HPDE6-E6E7 (cell line): ENCODE results near the gene RGL3.
"Not testable (repeated sequence)": the region's sequence is repeated elsewhere in the genome, so short reads cannot be mapped to it uniquely, and the experiment has no call there.

Experiments
- DNase-seq: peaks from one replicate; pipeline ENCODE4 v3.0.0; 2011; ENCODE audit warnings: missing footprints; ENCODE audit errors: extremely low spot score

Gene RGL3

GRCh38 chr19:11421371-11422098 lies 2.4 kb upstream of the RGL3 start:
- no peak for DNase-seq

GRCh38 chr19:11420429-11421370 lies 1.6 kb upstream of the RGL3 start:
- no peak for DNase-seq

- no peak for DNase-seq
Observed at GRCh38 chr19:11418094-11418548, 993 bp downstream of the RGL3 start.

DNA sequence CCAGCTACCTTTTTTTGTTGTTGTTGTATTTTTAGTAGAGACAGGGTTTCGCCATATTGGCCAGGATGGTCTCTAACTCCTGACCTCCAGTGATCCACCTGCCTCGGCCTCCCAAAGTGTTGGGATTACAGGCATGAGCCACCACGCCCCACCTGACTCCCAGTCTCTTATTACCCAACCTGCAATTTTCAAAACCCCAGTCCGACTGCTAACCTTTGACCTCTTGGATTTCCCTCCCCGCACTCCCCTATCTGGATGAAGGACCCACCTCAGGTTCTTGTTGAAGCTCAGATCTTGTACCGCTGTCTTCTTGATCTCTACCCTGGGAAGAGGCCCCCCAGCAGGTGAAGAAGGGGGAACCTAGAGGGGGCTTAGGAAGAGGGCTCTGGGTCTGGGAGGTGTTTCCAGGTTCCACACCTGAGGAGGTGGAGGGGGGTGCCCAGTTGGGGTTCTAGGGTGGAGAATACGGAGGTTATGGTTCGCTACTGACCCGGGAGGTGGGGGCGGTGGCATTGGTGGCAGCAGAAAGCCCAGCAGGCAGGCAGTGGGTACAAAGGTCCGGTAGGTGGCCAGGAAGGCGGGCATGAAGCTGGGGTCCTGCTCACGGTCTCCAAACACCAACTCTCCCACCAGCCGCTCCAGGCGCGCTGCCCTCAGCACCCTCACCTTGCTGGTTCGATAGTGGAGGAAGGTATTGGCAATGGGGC lies 2.6 kb downstream of the RGL3 start:
- DNase-seq: no peak

GRCh38 chr19:11414544-11414943 lies 4.6 kb downstream of the RGL3 start:
- no peak for DNase-seq

GRCh38 chr19:11410682-11411081 lies 8.4 kb downstream of the RGL3 start:
- no peak for DNase-seq

DNA sequence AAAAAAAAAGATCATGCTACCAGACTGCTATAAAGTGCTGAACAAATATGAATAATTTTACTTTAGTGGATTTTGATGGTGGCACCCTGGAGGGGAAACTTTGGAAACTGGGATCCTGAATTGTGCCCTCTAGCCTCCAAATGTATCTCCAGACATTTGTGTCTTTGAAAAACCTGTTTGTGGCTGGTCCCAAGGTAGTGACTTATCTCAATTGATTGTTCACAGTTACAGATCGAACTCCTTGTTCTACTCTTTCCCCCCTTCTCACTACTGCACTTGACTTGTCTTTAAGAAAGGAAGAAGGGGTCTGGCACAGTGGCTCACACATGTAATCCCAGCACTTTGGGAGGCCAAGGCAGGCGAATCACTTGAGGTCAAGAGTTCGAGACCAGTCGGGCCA lies 10.5 kb downstream of the RGL3 start:
- DNase-seq: no peak

DNA sequence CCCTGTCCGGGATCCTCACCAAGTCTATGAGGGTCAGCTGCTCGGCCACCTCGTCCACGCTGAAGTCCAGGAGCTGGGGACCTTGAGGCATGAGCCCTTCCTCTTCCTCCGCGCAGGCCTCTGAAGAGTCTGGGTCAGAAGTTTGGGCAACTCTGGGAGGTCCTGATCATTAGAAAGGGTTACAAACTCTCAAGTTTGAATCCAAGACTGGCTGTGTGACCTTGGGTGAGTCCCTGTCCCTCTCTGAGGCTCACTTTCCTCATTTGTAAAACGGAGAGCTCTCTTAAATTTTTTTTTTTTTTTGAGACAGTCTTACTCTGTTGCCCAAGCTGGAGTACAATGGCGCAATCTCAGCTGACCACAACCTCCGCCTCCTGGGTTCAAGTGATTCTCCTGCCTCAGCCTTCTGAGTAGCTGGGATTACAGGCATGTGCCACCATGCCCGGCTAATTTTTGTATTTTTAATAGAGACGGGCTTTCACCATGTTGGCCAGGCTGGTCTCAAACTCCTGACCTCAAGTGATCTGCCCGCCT lies 12.3 kb downstream of the RGL3 start:
- not testable (repeated sequence) for DNase-seq

DNA sequence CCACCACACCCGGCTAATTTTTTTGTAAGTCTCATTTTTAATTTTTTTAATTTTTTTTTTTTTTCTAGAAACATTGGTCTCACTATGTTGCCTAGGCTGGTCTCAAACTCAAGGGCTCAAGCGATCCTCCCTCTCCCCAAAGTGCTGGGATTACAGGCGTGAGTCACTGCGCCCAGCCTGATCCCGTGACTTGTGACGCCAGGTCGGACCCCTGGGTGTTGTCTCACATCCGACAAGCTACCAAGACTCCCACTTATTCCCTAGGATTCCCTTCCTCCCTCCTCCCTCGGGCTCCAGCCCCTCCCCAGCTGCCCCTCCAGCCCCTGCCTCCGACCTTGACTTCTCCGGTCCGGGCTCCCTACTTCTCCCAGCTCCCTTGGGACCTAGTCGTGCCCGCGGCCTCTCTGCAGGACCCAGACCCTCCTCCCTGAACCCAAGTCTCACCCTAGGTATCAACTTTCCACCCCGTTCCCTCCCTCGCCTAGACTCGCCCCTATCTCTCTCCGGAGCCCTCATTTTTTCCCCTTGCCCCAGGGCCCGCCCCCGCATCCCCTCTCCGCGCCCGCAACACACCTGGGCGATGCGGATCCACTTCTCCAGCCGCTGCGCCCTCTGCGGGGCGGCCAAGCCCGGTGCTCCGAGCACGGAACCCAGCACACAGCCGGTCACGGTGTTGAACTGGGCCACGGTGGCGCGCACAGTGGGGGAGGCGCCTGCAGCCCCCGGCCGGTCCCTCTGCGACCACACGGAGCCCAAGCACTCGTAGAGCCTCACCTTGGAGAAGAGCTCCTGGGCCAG lies 13.1 kb downstream of the RGL3 start:
- DNase-seq: no peak

DNA sequence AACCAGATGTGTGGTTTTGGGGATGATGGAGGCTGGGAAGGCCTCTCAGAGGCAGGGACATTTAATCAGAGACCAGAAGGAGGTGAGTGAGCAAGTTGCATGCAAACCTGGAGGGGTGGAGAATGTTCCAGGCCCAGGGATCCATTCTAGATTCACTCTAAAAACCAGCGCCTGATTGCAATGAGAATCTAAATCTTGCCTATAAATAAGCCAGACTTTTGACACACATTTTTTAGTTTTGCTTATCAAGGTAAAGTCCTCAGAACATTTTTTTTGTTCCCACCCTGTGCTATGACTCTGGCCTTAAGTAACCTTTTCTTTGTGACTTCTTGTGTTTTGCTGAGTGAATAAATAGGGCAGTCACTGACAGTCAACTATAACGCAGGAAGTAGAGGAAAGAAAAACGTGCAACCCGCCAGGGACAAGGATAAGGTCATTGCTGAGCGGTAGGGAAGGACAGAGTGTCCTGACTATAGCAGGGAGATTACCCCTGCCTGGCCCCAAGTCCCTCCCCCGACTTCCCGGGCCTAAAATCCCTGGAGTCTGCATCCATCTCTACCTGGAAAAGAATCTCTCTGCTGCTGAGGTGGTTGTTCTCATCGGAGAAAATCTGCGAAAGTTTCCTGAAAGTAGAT lies 14.4 kb downstream of the RGL3 start:
- DNase-seq: no peak

- no peak for DNase-seq
Observed at GRCh38 chr19:11401808-11402543, 17.1 kb downstream of the RGL3 start.

DNA sequence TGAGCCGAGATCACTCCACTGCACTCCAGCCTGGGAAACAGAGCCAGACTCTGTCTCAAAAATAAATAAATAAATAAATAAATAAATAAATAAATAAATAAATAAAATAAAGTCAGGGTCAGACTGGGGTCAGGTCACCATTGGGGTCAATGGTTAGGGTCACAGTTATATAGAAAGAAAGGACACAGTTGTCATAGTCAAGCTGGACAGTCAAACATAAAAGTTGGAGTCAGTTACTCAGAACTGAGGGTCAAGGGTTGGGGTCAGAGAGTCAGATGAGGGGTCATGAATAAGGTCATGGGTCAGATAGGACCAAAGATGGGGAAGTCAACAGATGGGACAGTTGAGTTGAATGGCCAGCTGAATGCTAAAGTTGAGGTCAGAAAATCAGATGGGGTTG lies 18.3 kb downstream of the RGL3 start:
- no peak for DNase-seq

- no peak for DNase-seq
Observed at GRCh38 chr19:11399667-11400066, 19.4 kb downstream of the RGL3 start.

GRCh38 chr19:11397089-11397610 lies 22.0 kb downstream of the RGL3 start:
- no peak for DNase-seq

GRCh38 chr19:11390933-11391680 lies 28.0 kb downstream of the RGL3 start:
- DNase-seq: no peak

DNA sequence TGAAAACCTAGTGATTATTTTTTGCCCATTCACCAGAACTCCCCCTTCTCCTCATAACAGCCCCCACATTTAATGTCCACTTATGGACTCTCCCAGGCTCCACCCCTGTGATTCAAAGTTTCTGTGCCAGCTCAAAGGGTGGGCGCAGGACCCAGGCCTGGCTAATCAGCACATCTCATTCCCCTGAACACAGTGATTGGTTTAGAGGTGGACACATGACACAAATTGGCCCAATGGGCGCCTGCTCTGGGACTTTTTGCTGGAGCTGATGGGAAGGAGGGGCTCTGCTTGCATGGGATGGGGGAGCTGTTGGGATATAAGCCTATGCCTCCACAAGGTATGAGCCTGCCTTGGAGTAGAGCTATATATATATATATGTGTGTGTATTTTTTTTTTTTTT lies 28.8 kb downstream of the RGL3 start:
- DNase-seq: no peak

- no peak for DNase-seq
Observed at GRCh38 chr19:11387162-11388034, 31.7 kb downstream of the RGL3 start.

- no peak for DNase-seq
Observed at GRCh38 chr19:11384778-11385129, 34.4 kb downstream of the RGL3 start.
